HepG2 (cell line): ENCODE results near the gene FURIN.

Experiments used
- CEBPG ChIP-seq: IDR thresholded peaks from 2 replicates; pipeline ENCODE4 v1.6.1; 2016
- E2F5 ChIP-seq: sonication (generic); formaldehyde crosslinking; conservative IDR thresholded peaks from 2 replicates; pipeline ENCODE4 v1.4.0; 2020; ENCODE audit warnings: missing genetic modification reagents
- MAX ChIP-seq: IDR thresholded peaks from 2 replicates; pipeline ENCODE4 v1.6.1; 2012; ENCODE audit warnings: inconsistent platforms
- RFX5 ChIP-seq: IDR thresholded peaks from 2 replicates; pipeline ENCODE4 v1.6.1; 2011; ENCODE audit warnings: low read depth, low read length, improper control_type of control experiment
- SIN3A ChIP-seq: IDR thresholded peaks from 2 replicates; pipeline ENCODE4 v1.6.1; 2011; ENCODE audit warnings: low read depth, mild to moderate bottlenecking, control low read depth, low read length, borderline replicate concordance
- SYNCRIP ChIP-seq: fragments of 200-400 bp; formaldehyde crosslinking; IDR thresholded peaks from 2 replicates; pipeline ENCODE4 v1.6.1; 2018; ENCODE audit warnings: mild to moderate bottlenecking, low read depth, low read length; ENCODE audit not compliant: insufficient read depth
- TCF7L2 ChIP-seq: IDR thresholded peaks from 2 replicates; pipeline ENCODE4 v1.6.1; 2011; ENCODE audit warnings: mild to moderate bottlenecking, low read depth, low read length, moderate library complexity
- ZNF780A ChIP-seq: sonication (generic); formaldehyde crosslinking; IDR thresholded peaks from 2 replicates; pipeline ENCODE4 v1.8.0; 2022; ENCODE audit warnings: mild to moderate bottlenecking, missing genetic modification reagents, moderate library complexity
- TF ChIP-seq, protein P1 (sequence below): sonication (generic); formaldehyde crosslinking; IDR thresholded peaks from 2 replicates; pipeline ENCODE4 v1.8.0; 2022; ENCODE audit warnings: mild to moderate bottlenecking, missing genetic modification reagents, moderate library complexity
- TF ChIP-seq, protein P2 (sequence below): sonication (generic); formaldehyde crosslinking; IDR thresholded peaks from 2 replicates; pipeline ENCODE4 v1.5.1; 2020; ENCODE audit warnings: mild to moderate bottlenecking, missing genetic modification reagents, moderate library complexity

DNA sequence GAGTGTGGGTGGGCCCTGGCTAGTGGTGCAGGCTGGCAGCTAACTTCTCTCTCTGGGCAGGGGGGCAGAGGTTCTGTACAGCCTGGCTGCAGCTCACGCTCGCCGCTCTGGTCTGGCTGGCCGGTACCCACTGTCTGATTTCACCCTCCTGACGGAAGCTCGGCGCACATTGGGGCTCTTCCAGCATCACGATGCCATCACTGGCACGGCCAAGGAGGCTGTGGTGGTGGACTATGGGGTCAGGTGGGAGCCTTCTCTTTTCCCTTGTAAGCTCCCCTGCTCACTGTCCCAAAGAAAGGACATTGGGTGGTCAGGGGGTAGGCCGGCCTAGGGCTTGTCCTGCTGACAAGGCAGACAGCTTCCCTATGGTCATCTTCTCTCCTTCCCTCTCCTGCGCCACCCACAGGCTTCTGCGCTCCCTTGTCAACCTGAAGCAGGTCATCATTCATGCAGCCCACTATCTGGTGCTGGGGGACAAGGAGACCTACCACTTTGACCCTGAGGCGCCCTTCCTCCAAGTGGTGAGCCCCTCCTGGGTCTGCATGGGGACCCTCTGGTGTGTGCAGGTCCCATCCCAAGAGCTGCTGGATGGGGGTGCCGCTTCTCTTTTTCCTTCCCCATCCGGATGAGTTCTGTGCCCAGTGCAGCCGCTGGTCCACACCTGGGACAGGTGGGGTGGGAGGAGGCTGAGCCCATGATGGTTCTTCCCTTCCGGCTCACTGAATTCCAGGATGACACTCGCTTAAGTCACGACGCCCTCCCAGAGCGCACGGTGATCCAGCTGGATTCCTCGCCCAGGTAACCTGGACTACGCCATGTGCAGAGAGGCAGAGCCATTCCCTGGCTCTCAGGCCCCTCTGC lies 42.3 kb downstream of the FURIN start:
- no peak for TF ChIP-seq CEBPG (CRISPR knock-in tag)
- no peak for TF ChIP-seq RFX5
- TF ChIP-seq SYNCRIP = no peak
- TF ChIP-seq, protein P1, sequence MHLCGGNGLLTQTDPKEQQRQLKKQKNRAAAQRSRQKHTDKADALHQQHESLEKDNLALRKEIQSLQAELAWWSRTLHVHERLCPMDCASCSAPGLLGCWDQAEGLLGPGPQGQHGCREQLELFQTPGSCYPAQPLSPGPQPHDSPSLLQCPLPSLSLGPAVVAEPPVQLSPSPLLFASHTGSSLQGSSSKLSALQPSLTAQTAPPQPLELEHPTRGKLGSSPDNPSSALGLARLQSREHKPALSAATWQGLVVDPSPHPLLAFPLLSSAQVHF (CRISPR knock-in tag) = no peak
- TF ChIP-seq TCF7L2 = no peak
- TF ChIP-seq SIN3A = no peak
- TF ChIP-seq E2F5 (CRISPR knock-in tag) = no peak
- no peak for TF ChIP-seq ZNF780A (CRISPR knock-in tag)
- TF ChIP-seq MAX = no peak
- TF ChIP-seq, protein P2, sequence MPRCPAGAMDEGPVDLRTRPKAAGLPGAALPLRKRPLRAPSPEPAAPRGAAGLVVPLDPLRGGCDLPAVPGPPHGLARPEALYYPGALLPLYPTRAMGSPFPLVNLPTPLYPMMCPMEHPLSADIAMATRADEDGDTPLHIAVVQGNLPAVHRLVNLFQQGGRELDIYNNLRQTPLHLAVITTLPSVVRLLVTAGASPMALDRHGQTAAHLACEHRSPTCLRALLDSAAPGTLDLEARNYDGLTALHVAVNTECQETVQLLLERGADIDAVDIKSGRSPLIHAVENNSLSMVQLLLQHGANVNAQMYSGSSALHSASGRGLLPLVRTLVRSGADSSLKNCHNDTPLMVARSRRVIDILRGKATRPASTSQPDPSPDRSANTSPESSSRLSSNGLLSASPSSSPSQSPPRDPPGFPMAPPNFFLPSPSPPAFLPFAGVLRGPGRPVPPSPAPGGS (CRISPR knock-in tag) = no peak
